Measurements from ENCODE around the gene SLC38A4. TPM values are rescaled to one million over a fixed set of nuclear protein-coding genes. Genes with fewer than 3 reads are reported as not detected.

Gene SLC38A4
- total RNA-seq, 2 donors from 2014 or later = 0.28 to 2.0 TPM

DNA sequence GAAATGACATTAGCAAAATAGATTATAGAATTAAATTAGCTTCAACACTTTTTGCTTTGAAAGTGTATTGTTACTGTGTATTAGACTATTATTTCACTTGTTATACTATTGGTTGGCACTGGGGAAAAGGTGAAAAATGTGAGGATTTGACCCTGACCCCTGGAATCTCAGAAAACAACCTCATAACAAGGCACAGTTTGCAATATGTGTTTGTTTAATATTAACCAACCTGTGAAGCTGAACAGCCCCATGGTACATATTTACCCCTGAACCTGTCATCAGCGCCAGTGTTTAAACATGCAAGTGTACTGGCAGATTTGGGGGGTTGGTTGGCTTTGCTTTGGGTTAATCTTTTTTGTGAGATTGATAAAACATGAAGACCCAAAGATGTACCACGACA, 11.7 kb downstream of the SLC38A4 start:
- no peaks in the 10 kb centered on the region for H3K4me1 ChIP-seq
- H3K27ac ChIP-seq = no peak overlapping the region
- no peaks in the 10 kb centered on the region for H3K36me3 ChIP-seq
- TF ChIP-seq, protein P1, sequence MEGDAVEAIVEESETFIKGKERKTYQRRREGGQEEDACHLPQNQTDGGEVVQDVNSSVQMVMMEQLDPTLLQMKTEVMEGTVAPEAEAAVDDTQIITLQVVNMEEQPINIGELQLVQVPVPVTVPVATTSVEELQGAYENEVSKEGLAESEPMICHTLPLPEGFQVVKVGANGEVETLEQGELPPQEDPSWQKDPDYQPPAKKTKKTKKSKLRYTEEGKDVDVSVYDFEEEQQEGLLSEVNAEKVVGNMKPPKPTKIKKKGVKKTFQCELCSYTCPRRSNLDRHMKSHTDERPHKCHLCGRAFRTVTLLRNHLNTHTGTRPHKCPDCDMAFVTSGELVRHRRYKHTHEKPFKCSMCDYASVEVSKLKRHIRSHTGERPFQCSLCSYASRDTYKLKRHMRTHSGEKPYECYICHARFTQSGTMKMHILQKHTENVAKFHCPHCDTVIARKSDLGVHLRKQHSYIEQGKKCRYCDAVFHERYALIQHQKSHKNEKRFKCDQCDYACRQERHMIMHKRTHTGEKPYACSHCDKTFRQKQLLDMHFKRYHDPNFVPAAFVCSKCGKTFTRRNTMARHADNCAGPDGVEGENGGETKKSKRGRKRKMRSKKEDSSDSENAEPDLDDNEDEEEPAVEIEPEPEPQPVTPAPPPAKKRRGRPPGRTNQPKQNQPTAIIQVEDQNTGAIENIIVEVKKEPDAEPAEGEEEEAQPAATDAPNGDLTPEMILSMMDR (IDR thresholded peaks at IDR 0.05) = no peak
- H3K9me3 ChIP-seq = no peaks in the 10 kb centered on the region
- H3K4me3 ChIP-seq = no peak overlapping the region
- no peak for DNase-seq (ENCODE audit: low spot score)
- H3K27me3 ChIP-seq = no peaks in the 10 kb centered on the region

DNA sequence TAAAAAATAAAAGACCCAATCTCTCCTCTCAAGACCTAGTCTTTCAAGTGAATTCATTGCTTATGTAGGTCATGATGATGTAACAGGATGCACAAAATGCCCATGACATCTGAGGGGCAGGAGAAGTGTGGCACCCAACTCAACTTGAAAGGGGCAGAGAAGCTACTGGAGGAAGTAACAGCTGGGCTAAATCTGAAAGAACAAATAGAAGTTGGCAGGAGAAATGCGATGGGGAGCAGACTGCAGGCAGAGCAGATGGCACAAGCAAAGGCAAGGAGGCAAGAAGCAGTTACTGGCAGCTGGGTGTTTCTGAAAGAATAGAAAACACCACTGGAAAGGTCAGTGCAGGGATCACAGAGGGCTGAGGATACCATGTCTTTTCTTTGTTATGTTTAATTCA, 14.6 kb downstream of the SLC38A4 start:
- no peaks in the 10 kb centered on the region for H3K36me3 ChIP-seq
- no peak for DNase-seq (ENCODE audit: low spot score)
- no peaks in the 10 kb centered on the region for H3K4me1 ChIP-seq
- TF ChIP-seq, protein P1 (IDR thresholded peaks at IDR 0.05) = no peak
- H3K27ac ChIP-seq = no peak overlapping the region
- H3K9me3 ChIP-seq = no peaks in the 10 kb centered on the region
- H3K27me3 ChIP-seq = no peaks in the 10 kb centered on the region
- H3K4me3 ChIP-seq = no peak overlapping the region

DNA sequence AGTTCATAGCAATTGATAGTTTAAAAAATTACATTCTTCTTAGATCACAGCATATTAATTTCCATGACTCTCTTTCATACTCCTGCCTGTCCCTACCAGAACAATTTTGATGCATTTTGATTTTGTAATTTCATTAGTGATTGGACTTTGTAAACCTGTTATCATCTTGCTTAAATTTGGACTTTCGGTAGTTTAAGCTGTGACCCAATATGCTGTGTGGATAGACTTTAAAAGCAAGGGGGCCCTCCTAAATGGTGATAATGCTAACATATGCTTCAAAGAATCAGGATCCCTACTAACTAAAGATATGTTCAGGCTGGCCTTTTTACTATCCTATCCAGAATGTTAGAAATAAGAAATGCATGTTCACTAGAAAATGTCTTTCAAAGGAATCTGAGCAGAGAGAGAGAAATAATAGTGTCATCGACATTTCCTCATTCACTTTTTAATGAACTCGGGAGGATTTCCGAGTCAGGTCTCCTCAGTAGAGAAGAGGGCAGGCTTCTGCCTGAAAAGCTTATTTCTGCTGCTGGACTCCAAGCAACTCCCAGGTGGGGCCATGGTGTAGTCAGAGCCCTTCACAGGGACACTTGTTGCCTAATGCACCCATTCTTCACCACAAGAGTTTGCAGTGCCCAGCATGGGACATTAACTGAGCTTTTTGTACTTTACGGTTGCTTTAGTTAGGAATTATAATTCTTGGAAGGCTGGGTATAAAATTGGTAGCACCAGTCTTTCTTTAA, 16.7 kb downstream of the SLC38A4 start:
- no peaks in the 10 kb centered on the region for H3K27me3 ChIP-seq
- no peaks in the 10 kb centered on the region for H3K9me3 ChIP-seq
- no peak for DNase-seq (ENCODE audit: low spot score)
- H3K4me3 ChIP-seq = no peak overlapping the region
- H3K27ac ChIP-seq = no peak overlapping the region
- H3K36me3 ChIP-seq = no peaks in the 10 kb centered on the region
- TF ChIP-seq, protein P1 (IDR thresholded peaks at IDR 0.05) = no peak
- no peaks in the 10 kb centered on the region for H3K4me1 ChIP-seq

DNA sequence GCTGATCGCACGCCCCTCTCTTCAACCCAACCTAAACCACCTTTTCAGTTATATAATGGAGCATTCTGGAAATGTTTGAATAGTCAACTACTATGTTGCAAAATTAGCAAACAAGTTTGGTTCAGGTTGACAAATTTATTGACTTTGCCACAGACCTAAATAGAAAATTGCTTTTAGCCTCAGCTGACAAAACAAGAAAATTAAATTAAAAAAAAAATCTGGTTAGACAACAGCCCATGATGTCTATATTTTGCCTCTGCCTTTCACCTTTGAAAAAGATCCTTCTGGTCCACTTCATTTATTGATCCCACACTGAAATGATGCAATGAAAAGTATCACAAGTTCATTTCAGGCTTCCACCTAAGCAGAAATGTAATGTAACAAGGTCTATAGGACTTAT, 17.5 kb downstream of the SLC38A4 start:
- no peak for DNase-seq (ENCODE audit: low spot score)
- TF ChIP-seq, protein P1 (IDR thresholded peaks at IDR 0.05) = no peak

DNA sequence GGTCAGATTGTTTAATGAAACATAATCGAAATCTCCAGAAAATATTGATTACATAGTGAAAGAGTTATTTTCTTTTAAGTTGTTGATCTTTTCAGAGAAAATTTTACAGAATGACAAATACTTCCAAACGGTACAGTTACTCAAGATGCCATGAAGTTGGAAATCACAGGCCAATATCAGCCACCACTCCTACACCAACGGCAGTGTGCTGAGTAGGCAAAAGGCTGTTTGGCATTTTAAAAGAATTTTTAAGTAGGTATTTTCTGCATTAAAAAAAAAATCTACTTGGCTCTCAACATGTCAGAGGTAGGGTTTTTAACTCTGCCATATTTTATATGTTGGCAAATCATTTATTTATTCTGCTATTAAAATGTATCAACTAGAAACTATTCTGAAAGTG, 21.7 kb downstream of the SLC38A4 start:
- Histone ChIP-seq H3K9me3 (no peaks in the 10 kb centered on the region), H3K4me3 (no peak overlapping the region), H3K27ac (no peak overlapping the region), H3K27me3 (no peaks in the 10 kb centered on the region), H3K36me3 (no peaks in the 10 kb centered on the region), H3K4me1 (no peaks in the 10 kb centered on the region)
- DNase-seq (ENCODE audit: low spot score) = no peak
- TF ChIP-seq, protein P1 (IDR thresholded peaks at IDR 0.05) = no peak

More for the DNA sequence above, 17.5 kb downstream of the SLC38A4 start:
- Histone ChIP-seq H3K27ac (no peak overlapping the region), H3K4me1 (no peaks in the 10 kb centered on the region), H3K27me3 (no peaks in the 10 kb centered on the region), H3K9me3 (no peaks in the 10 kb centered on the region), H3K36me3 (no peaks in the 10 kb centered on the region), H3K4me3 (no peak overlapping the region)

DNA sequence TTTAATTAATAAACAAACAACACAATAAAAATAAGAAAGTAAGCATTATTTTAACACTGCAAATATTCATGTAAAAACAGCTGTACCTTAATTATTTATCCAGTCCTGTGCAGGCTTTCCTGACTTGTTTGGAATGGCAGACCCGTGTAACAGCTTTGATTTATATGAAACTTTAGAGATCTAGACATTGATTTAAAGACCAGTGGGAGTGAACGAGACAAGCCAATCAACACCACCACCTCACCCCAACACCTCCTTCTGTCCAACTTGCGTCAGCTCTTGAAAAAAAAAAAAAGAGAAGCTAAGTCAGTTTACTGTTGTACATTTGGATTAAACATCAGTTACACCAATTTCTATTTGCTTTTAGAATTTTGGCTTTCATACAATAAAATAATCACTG, 22.3 kb downstream of the SLC38A4 start:
- Histone ChIP-seq H3K36me3 (no peaks in the 10 kb centered on the region), H3K27me3 (no peaks in the 10 kb centered on the region), H3K4me3 (no peak overlapping the region), H3K9me3 (no peaks in the 10 kb centered on the region), H3K4me1 (no peaks in the 10 kb centered on the region), H3K27ac (no peak overlapping the region)
- TF ChIP-seq, protein P1 (IDR thresholded peaks at IDR 0.05) = no peak
- DNase-seq (ENCODE audit: low spot score) = no peak
